ENCODE measurements around the gene TFIP11. TPM values are rescaled to one million over a fixed set of nuclear protein-coding genes. Genes with fewer than 3 reads are reported as not detected.

Gene TFIP11
- total and polyA plus RNA-seq, 10 donors, result 21.5 to 46.3 (median 41.2) TPM

- Histone ChIP-seq H3K4me3 (no peak overlapping the region), H3K36me3 (peaks cover 7 to 72% (median 47%) of the 10 kb centered on the region in 6 donors), H3K27me3 (replicated peaks in 1 of 7) (no peaks in the 10 kb centered on the region), H3K9me3 (no peaks in the 10 kb centered on the region), H3K27ac (peak overlapping the region in 1 of 8 donors; percentile 5), H3K4me1 (peaks cover 35 to 83% (median 52%) of the 10 kb centered on the region in 6 donors)
- TF ChIP-seq POLR2A (IDR thresholded peaks at IDR 0.05) (no peak), POLR2AphosphoS5 (IDR thresholded peaks at IDR 0.05) (no peak), CTCF (IDR thresholded peaks at IDR 0.05 in 8 of 11, conservative IDR thresholded peaks at IDR 0.05 in 3 of 11) (no peak)
- no peak for DNase-seq
- intact Hi-C loops (cut with DNase I; ENCODE audit: low total_unique reads), result no loop called here
- 38 to 70% (median 43%) methylated on average over 4 of the region's 4 CpGs for WGBS, 5 donors
Measured at GRCh38 chr22:26477341-26477731, 34.9 kb downstream of the TFIP11 start.

GRCh38 chr22:26476705-26477340 is 35.5 kb downstream of the TFIP11 start:
- no peak overlapping the region for H3K4me3 ChIP-seq
- TF ChIP-seq CTCF (IDR thresholded peaks at IDR 0.05 in 8 of 11, conservative IDR thresholded peaks at IDR 0.05 in 3 of 11) (no peak), POLR2A (IDR thresholded peaks at IDR 0.05) (no peak), POLR2AphosphoS5 (IDR thresholded peaks at IDR 0.05) (no peak)
- H3K4me1 ChIP-seq, result peaks cover 31 to 78% (median 47%) of the 10 kb centered on the region in 6 donors
- H3K36me3 ChIP-seq, result peaks cover 7 to 77% (median 52%) of the 10 kb centered on the region in 6 donors
- peak overlapping the region in 2 of 8 donors; percentile 5 to 10 for H3K27ac ChIP-seq
- no peaks in the 10 kb centered on the region for H3K9me3 ChIP-seq
- WGBS, 5 donors, result 59 to 88% (median 72%) methylated on average over 4 of the region's 4 CpGs
- H3K27me3 ChIP-seq (replicated peaks in 1 of 7), result no peaks in the 10 kb centered on the region
- DNase-seq, result no peak
- intact Hi-C loops (cut with DNase I; ENCODE audit: low total_unique reads), result no loop called here

DNA sequence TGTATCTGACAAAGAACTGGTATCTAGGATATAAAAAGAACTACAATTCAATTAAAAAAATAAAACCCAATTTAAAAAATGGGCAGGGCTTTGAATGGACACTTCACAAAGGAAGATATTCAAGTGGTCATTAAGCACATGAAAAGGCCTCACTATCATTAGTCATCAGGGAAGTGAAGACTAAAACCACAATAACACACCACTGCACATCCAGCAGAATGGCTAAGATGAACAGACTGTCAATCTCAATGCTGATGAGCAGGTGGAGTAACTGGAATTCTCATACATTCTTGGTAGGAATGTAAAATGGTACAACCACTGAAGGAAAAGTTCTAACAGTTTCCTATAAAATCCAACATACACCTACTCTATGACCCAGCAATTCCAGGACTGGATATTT is 37.6 kb downstream of the TFIP11 start:
- TF ChIP-seq POLR2AphosphoS5 (IDR thresholded peaks at IDR 0.05) (no peak), CTCF (IDR thresholded peaks at IDR 0.05 in 8 of 11, conservative IDR thresholded peaks at IDR 0.05 in 3 of 11) (no peak), POLR2A (IDR thresholded peaks at IDR 0.05) (no peak)
- H3K9me3 ChIP-seq, result no peaks in the 10 kb centered on the region
- H3K4me3 ChIP-seq, result no peak overlapping the region
- no peak for DNase-seq
- peaks cover 7 to 94% (median 73%) of the 10 kb centered on the region in 6 donors for H3K36me3 ChIP-seq
- H3K27me3 ChIP-seq (replicated peaks in 1 of 7), result no peaks in the 10 kb centered on the region
- no peak overlapping the region for H3K27ac ChIP-seq
- intact Hi-C loops (cut with DNase I; ENCODE audit: low total_unique reads), result no loop called here
- peaks cover 10 to 56% (median 26%) of the 10 kb centered on the region in 6 donors for H3K4me1 ChIP-seq

DNA sequence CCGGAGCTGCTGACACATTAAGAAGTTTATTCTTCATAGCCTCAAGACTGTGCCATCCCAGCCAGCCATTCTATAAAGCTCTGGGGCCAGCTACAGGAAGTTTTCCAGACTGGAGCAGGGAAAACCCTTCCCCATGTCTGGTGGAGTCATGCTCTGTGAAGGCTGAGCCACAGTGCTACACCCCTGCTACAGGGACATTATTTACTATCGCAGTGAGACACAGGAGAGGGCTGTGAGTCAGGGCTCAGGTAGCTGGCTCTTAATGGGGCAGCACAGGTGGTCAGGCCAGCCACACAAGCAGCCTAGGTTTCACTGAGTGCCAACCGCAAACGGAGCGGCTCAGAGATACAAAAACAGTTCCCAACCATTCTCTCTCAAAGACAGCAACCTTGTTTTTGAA is 40.8 kb downstream of the TFIP11 start:
- TF ChIP-seq CTCF (IDR thresholded peaks at IDR 0.05 in 8 of 11, conservative IDR thresholded peaks at IDR 0.05 in 3 of 11), result no peak
- no peak for TF ChIP-seq POLR2AphosphoS5 (IDR thresholded peaks at IDR 0.05)
- TF ChIP-seq POLR2A (IDR thresholded peaks at IDR 0.05), result no peak
- Histone ChIP-seq H3K36me3 (peaks cover 7 to 100% (median 92%) of the 10 kb centered on the region in 6 donors), H3K27me3 (replicated peaks in 1 of 7) (no peaks in the 10 kb centered on the region), H3K9me3 (no peaks in the 10 kb centered on the region), H3K27ac (no peak overlapping the region), H3K4me1 (peaks cover 0 to 25% (median 2%) of the 10 kb centered on the region in 6 donors), H3K4me3 (no peak overlapping the region)
- intact Hi-C loops (cut with DNase I; ENCODE audit: low total_unique reads), result no loop called here
- WGBS, 5 donors, result 88 to 100% (median 92%) methylated on average over 5 of the region's 5 CpGs
- DNase-seq, result no peak
